ENCODE measurements around the gene PAQR8. TPM values are rescaled to one million over a fixed set of nuclear protein-coding genes. Genes with fewer than 3 reads are reported as not detected.

PAQR8 gene
- total RNA-seq, 1 experiment from 2014 or later: 3.0 TPM

GRCh38 chr6:52365866-52366540, 4.1 kb downstream of the PAQR8 start:
- no peak overlapping the region for H2BK5ac ChIP-seq (ENCODE audit: insufficient read length, low read length)
- H4K8ac ChIP-seq (replicated peaks; ENCODE audit: insufficient read length, low read depth, low read length): no peak overlapping the region
- H3K27ac ChIP-seq (ENCODE audit: insufficient read length, low read depth, low read length): no peak overlapping the region
- no peaks in the 10 kb centered on the region for H3K79me1 ChIP-seq (ENCODE audit: insufficient read depth, low read depth, low read length, poor library complexity, severe bottlenecking)
- H3K4me2 ChIP-seq (ENCODE audit: insufficient read depth, insufficient read length, low read length): no peak overlapping the region
- H2AFZ ChIP-seq (ENCODE audit: low read length): no peak overlapping the region
- H2BK120ac ChIP-seq (ENCODE audit: low read depth, low read length, poor library complexity, severe bottlenecking): no peak overlapping the region
- no CpG with 5 or more reads among the region's 3 CpGs for WGBS (ENCODE audit: extremely low coverage, insufficient read length, low lambda C conversion rate)
- Mint-ChIP-seq H3K4me3 (no peak overlapping the region), H3K9me3 (no peaks in the 10 kb centered on the region), H3K36me3 (ENCODE audit: insufficient read depth in 1 of 3, low read depth in 3 of 3) (peaks cover 0 to 10% (median 5%) of the 10 kb centered on the region in 3 experiments; a peak in 5 of 7 replicates), H3K27ac (no peak overlapping the region), H3K27me3 (ENCODE audit: low read depth) (peaks cover 30% of the 10 kb centered on the region), H3K4me1 (peaks cover 12 to 16% of the 10 kb centered on the region in 2 experiments)
- H2BK20ac ChIP-seq (ENCODE audit: low read depth, low read length, poor library complexity, severe bottlenecking): no peak overlapping the region
- H3K4me1 ChIP-seq (ENCODE audit: insufficient read depth, low read length): peaks cover 6% of the 10 kb centered on the region; the same call in 1 of the 2 replicates
- no peak overlapping the region for H2AK5ac ChIP-seq (ENCODE audit: insufficient read length, low read length)
- peaks cover 15% of the 10 kb centered on the region for H3K23me2 ChIP-seq (ENCODE audit: insufficient read length, low read depth, low read length, poor library complexity, severe bottlenecking)
- no peaks in the 10 kb centered on the region for H3K9me3 ChIP-seq (ENCODE audit: control insufficient read depth, low read depth, low read length)
- H3K23ac ChIP-seq (ENCODE audit: insufficient read length, low read depth, low read length): no peak overlapping the region
- no peak overlapping the region for H2BK12ac ChIP-seq (ENCODE audit: insufficient read length, low read depth, low read length)
- TF ChIP-seq, protein P1, sequence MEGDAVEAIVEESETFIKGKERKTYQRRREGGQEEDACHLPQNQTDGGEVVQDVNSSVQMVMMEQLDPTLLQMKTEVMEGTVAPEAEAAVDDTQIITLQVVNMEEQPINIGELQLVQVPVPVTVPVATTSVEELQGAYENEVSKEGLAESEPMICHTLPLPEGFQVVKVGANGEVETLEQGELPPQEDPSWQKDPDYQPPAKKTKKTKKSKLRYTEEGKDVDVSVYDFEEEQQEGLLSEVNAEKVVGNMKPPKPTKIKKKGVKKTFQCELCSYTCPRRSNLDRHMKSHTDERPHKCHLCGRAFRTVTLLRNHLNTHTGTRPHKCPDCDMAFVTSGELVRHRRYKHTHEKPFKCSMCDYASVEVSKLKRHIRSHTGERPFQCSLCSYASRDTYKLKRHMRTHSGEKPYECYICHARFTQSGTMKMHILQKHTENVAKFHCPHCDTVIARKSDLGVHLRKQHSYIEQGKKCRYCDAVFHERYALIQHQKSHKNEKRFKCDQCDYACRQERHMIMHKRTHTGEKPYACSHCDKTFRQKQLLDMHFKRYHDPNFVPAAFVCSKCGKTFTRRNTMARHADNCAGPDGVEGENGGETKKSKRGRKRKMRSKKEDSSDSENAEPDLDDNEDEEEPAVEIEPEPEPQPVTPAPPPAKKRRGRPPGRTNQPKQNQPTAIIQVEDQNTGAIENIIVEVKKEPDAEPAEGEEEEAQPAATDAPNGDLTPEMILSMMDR (conservative IDR thresholded peaks at IDR 0.05): no peak
- H3K18ac ChIP-seq (ENCODE audit: insufficient read length, low read depth, low read length): no peak overlapping the region
- no peak overlapping the region for H3K4ac ChIP-seq (ENCODE audit: low read depth, low read length)
- no peaks in the 10 kb centered on the region for H3K27me3 ChIP-seq (ENCODE audit: insufficient read depth, low read length)
- H3K79me2 ChIP-seq (ENCODE audit: insufficient read depth, low read length): no peaks in the 10 kb centered on the region
- H3K56ac ChIP-seq (ENCODE audit: insufficient read length, low read depth, low read length): no peak overlapping the region
- H3K14ac ChIP-seq (ENCODE audit: insufficient read depth, low read length): no peak overlapping the region
- H2BK15ac ChIP-seq (ENCODE audit: low read depth, low read length): no peak overlapping the region
- H3K9ac ChIP-seq (ENCODE audit: extremely low read depth, insufficient read length, low read length): no peak overlapping the region
- no peak overlapping the region for H3T11ph ChIP-seq (ENCODE audit: low read length)
- no peaks in the 10 kb centered on the region for H4K20me1 ChIP-seq (ENCODE audit: control insufficient read depth, insufficient read depth, insufficient read length)
- no peak for DNase-seq
- no peak overlapping the region for H4K91ac ChIP-seq (ENCODE audit: insufficient read length, low read depth, low read length)
- H4K5ac ChIP-seq (ENCODE audit: insufficient read length, low read depth, low read length): no peak overlapping the region

All from H9 (cell line).